ENCODE results near the gene ALDH16A1. TPM values are rescaled to one million over a fixed set of nuclear protein-coding genes. Genes with fewer than 3 reads are reported as not detected.
A peak's percentile ranks its signal among the peaks of the same experiment; 100 is the strongest.

ALDH16A1 gene
- total RNA-seq, 1 donor = 94.0 TPM

DNA sequence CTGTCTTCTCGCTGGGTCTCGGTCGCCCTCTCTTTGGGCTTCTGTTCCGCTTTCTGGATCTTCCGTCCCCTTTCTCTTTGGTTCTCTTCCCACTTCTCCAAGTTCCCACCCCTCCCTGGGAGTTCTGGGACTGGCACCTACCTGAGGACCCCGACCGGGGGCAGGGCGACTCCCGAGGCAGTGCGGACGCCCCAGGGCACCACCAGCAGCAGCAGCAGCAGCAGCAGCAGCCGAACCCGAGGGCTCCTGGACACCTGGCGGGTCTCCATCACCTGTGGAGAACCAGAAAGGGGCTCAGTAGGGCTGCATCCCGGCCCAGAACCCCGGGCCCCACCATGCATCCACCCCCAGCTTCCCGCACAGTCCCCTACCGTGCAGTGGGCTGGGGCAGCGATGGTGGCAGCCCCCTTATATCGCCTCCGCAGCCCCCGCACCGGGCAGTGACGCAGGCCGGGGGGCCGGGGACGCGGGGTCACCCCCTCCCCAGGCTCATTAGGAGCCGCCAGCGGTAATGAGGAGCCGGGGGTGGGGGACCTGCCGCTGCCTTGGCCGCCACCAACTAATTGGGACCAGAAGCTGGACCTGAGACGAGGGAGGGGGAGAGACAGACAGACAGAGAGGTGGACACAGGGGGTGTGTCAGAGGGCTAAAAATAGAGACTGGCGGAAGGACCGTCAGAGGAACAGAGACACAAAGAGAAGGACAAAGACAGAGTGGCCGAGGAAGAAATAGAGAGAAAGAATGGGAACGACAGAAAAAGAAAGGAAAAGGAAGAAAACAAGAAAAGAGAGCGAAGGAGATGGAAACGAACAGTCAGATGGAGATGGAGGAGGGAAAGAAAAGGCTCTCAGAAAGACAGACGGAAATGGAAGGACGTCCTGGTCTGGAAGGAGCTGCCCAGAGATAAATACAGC, 29.7 kb upstream of the ALDH16A1 start, which contains the start of gene PTH2:
Gene PTH2 (minus strand): TSS at position 371 of the 914 bp plus-strand sequence. CDS start 102 bp downstream, at position 269.
- no peak for DNase-seq (ENCODE audit: low read depth in 2 of 3, low spot score in 2 of 3)

GRCh38 chr19:49423985-49424303, 29.1 kb upstream of the ALDH16A1 start:
- DNase-seq (ENCODE audit: low read depth in 2 of 3, low spot score in 2 of 3) = no peak

DNA sequence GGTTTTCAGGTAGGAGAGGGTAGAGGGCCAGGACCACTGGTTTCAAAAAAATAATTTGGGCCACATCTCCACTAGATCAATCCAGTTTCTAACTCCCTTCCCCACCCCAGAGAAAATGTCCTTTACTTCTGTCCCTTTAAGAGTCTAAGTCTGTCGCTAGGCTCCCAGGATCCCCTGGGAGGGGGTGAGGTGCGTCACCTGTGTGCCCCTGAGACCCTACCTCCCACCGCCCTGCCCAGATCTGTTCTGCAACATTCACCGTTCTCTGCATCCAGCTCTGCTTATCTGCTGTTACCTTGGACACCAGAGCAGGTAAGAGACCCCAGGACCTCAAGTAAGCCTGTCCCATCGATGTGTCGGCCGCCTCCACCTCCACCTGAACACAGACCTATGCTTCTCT, 27.8 kb upstream of the ALDH16A1 start, which contains the start of gene GFY:
Gene GFY (plus strand): TSS at position 211 of the 400 bp plus-strand sequence. CDS start 1,043 bp downstream, outside the sequence.
- DNase-seq (ENCODE audit: low read depth in 2 of 3, low spot score in 2 of 3) = no peak

DNA sequence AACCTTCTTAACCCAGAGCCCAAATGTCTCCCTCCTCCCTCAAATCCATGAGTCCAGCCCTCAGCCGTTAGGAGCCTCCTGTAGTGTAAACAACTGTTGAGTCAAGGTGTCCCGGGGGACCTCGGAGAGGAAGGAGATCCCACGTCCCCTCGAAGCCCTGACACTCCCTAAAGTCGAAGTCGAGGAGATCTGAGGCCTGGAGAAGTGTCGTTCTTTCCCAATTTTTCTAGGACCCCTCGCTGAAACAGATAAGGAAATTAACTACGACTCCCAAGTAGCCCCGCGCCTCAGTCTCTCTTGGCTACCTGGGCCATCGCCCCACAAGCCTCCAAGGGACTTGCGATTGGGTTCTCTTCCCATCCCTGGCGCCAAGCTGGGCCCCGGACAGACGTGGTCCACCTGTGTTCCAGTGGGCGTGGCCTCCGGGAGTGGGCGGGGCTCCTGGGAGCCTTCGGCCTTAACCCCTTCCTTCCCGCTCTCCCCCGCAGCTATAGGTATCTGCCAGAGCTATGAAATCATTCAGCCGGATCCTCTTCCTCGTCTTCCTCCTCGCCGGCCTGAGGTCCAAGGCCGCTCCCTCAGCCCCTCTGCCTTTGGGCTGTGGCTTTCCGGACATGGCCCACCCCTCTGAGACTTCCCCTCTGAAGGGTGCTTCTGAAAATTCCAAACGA, 27.0 kb upstream of the ALDH16A1 start:
- DNase-seq (ENCODE audit: low read depth in 2 of 3, low spot score in 2 of 3) = no peak

GRCh38 chr19:49427339-49427738, 25.7 kb upstream of the ALDH16A1 start:
- DNase-seq (ENCODE audit: low read depth in 2 of 3, low spot score in 2 of 3) = no peak

- no peak for DNase-seq (ENCODE audit: low read depth in 2 of 3, low spot score in 2 of 3)
These were observed 25.0 kb upstream of the ALDH16A1 start for GRCh38 chr19:49427855-49428546.

DNA sequence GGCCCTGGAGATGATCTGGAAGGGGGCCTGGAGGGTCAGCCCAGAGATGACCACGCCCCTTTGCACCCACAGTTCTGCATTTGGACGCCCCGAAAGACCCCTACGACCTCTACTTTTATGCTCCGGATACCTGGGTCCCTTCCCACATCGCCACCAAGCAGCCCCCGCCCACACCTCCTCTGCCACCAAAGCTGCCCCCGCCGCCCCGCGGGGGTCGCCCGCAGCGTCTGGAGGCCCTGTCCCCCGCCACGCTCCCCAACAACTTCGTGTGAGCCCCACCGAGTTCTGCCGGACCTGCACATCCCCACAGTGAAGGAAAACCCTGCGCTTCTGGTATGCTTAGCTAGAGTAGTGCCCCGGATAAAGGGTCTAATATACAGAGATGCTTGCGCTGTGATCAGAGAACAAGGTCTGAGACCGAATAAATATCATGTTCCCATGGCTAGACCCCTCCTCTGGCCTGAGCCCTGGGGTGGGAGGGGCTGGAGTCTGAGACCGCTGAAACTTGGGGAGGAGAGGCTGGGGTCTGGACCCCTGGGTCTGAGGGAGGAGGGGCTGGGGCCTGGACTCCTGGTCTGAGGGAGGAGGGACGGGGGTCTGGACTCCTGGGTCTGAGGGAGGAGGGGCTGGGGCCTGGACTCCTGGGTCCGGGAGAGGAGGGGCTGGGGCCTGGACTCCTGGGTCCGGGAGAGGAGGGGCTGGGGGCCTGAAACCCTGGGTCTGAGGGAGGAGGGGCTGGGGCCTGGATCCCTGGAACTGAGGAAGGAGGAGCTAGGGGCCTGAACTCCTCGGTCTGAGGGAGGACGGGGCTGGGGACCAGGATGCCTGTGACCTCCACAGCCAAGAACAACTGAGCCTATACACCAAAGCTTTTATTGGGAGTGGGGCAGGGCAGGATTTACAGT, 24.2 kb upstream of the ALDH16A1 start:
- DNase-seq (ENCODE audit: low read depth in 2 of 3, low spot score in 2 of 3) = no peak

DNA sequence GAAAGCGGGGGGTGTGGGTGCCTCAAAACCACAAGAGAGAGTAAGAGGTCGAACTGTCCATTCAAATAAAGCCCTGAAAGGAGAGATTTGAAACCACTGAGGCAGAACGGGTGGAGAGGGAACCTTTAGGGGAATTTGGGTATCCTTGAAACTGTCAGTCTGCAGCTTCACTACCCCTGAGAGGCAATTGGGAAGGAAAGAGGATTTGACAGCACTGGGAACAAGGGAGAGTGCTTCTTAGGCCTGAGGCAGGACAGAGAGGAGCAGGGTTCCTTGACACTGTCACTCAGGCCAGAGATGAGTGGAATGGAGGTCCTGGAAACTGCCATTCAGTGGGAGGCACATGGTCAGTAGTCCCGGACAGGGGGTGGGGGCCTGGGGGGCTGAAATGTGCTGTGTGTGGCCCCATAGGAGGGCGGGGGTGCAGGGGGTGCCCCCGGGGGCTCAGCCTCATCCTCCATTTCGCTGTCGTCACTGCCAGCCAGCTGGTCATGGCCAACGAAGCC, 22.8 kb upstream of the ALDH16A1 start:
- DNase-seq (ENCODE audit: low read depth in 2 of 3, low spot score in 2 of 3) = no peak

DNA sequence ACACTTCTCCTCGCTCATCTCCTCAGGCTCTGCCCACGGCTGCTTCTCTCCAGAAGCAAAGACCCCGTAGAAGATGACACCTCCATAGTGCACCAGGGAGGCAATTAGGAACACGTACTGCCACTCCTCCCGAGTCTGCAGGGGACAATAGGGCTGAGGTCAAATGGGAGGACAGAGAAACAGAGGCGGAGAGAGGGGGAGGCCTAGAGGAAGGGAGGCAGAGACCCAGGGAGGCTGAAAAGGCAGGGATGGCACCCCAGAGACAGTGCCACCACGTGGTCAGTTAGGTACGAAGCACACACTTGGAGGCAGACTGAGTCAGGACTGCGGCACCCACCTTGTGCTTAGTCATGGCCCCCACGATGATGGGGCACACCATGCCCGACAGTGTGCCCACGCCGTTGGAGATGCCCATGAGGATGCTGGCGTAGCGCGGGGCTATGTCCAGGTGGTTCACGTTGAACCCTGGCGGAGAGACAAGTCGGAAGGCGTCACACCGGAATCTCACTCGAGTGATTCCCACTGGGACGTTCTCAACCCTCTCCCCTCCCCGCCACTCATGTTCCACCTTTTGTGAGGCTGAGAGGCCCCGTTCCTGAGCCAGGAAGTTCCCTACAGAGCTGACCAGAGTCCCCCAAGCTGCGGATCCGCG, 22.2 kb upstream of the ALDH16A1 start:
- no peak for DNase-seq (ENCODE audit: low read depth in 2 of 3, low spot score in 2 of 3)

GRCh38 chr19:49431330-49431749, 21.7 kb upstream of the ALDH16A1 start:
- DNase-seq (ENCODE audit: low read depth in 2 of 3, low spot score in 2 of 3) = peak in 1 of 3 donors; percentile 42

GRCh38 chr19:49432141-49433073, 20.6 kb upstream of the ALDH16A1 start:
- no peak for DNase-seq (ENCODE audit: low read depth in 2 of 3, low spot score in 2 of 3)

DNA sequence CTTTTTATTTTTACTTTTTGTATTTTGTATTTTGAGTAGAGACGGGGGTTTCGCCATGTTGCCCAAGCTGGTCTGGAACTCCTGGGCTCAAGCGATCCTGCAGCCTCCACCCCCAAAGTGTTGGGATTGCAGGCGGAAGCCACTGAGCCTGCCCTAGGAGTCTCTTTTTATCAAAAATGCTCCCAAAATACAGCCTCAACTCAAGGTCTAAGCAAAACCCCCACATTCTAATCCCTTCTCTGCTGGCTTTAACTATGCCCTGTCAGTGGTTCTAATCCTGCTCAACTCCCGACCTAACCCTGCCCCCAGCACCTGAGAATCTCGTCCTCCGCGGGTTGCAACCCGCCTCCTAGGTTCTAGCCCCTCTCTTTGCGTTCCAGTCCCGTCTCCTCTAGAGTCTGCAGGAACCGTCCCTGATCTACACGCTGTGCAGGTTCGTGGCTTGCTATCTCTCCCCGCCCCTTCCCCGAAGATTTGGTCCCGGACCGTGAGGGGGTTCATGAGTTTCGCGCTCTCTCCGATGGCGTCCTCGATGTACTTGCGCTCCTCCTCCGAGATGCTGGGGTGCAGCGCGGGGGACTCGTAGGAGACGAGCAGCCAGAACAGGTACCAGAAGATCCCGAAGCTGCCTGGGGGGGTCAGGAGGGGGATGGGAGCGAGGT, 19.7 kb upstream of the ALDH16A1 start:
- no peak for DNase-seq (ENCODE audit: low read depth in 2 of 3, low spot score in 2 of 3)

- DNase-seq (ENCODE audit: low read depth in 2 of 3, low spot score in 2 of 3) = no peak
These were observed 18.0 kb upstream of the ALDH16A1 start for GRCh38 chr19:49434907-49435583.

GRCh38 chr19:49435670-49436069, 17.4 kb upstream of the ALDH16A1 start:
- no peak for DNase-seq (ENCODE audit: low read depth in 2 of 3, low spot score in 2 of 3)

DNA sequence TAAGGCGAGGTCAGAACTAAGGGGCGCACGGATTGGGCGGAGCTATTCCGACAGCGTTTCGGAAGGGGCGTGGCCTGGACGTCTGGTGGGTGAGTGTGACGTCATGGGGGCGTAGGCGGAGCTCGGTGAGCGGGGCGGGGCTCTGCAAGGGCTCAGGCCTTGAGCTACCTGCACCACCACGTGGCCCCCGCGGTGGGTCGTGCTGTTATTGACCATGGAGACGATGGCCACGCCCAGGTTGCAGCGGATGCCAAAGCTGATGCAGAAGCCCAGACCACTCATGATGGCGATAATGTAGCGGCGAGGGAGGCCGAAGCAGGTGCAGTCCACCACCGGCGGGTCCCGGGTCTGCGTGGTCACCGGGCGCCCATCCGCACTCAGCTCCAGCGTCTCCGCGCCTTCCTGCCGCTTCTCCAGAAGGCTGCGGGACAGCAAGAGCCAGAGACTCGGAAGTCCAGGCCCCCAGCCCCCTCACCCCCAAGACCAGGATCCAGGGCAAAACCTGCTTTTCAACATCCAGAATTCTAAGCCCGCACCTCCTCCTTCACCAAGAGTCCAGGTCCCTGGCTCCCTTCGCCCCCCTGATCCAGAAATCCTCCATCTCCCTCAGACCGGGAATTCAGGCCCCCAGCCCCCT, 16.5 kb upstream of the ALDH16A1 start:
- peak in 2 of 3 donors; percentile 71 to 77 for DNase-seq (ENCODE audit: low read depth in 2 of 3, low spot score in 2 of 3)

GRCh38 chr19:49437231-49437630, 15.8 kb upstream of the ALDH16A1 start:
- DNase-seq (ENCODE audit: low read depth in 2 of 3, low spot score in 2 of 3) = no peak

DNA sequence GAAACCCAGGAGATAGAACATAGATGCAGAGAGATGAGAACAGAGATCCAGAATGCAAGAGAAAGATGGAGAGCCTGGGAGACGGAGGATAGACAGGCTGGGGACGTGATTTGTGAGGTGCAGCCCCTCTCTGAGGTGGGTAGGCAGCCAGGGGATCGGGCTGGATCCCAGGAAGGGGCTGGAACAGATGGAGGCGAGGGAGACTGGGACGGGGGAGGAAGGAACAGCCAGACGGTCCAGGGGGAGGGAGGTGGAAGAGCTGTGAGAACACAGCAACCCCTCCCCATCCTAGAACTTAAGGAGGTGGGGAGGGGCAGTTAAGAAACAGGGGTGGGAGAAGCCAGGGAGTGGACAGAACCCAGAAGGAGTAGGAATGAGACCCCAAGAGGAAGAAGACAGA, 14.8 kb upstream of the ALDH16A1 start:
- DNase-seq (ENCODE audit: low read depth in 2 of 3, low spot score in 2 of 3) = no peak

Data from hematopoietic multipotent progenitor cell (in vitro differentiated cells).